Keratinocyte (primary cell): Measurements from ENCODE around the gene SMURF1. TPM values are rescaled to one million over a fixed set of nuclear protein-coding genes. Genes with fewer than 3 reads are reported as not detected.

ENCODE experiments used
- DNase-seq: peaks from one replicate; pipeline ENCODE4 v3.0.0-alpha.2; 2011; ENCODE audit warnings: low read depth, missing footprints, low spot score
- FAIRE-seq: peaks from 2 replicates; lab custom pipeline; 2011; peaks lifted over from hg19 to GRCh38; lab: Jason Lieb, UNC
- H2AFZ ChIP-seq: 2 replicates; pipeline ENCODE4 v1.6.0; 2012; ENCODE audit warnings: low read length, control low read depth, inconsistent platforms; ENCODE audit not compliant: control insufficient read depth
- H3K27ac ChIP-seq: 2 replicates; pipeline ENCODE4 v1.5.1; 2011; ENCODE audit warnings: low read length; ENCODE audit not compliant: control insufficient read depth, insufficient read depth
- H3K27me3 ChIP-seq: 3 replicates; pipeline ENCODE4 v1.6.0; 2011; ENCODE audit warnings: low read length; ENCODE audit not compliant: control insufficient read depth, insufficient read depth; ENCODE audit errors: extremely low read depth
- H3K36me3 ChIP-seq, 2 experiments: 2 replicates in 1 of 2; 3 replicates in 1 of 2; pipeline ENCODE4 v1.5.1; 2011; ENCODE audit warnings: low read length in 2 of 2, mild to moderate bottlenecking in 1 of 2; ENCODE audit not compliant: control insufficient read depth in 2 of 2, insufficient read depth in 2 of 2; ENCODE audit errors: extremely low read depth in 1 of 2
- H3K4me1 ChIP-seq: 3 replicates; pipeline ENCODE4 v1.5.1; 2011; ENCODE audit warnings: low read length; ENCODE audit not compliant: control insufficient read depth, insufficient read depth; ENCODE audit errors: extremely low read depth
- H3K4me2 ChIP-seq: 3 replicates; pipeline ENCODE4 v1.6.0; 2011; ENCODE audit warnings: low read depth, low read length; ENCODE audit not compliant: control insufficient read depth, insufficient read depth; ENCODE audit errors: extremely low read depth
- H3K4me3 ChIP-seq, 3 experiments: fragments of 200-600 bp in 1 of 3; sonication (generic) in 1 of 3; 2 replicates in 2 of 3; 3 replicates in 1 of 3; pipeline ENCODE4 v1.5.1; 2011 to 2016; ENCODE audit warnings: low read length in 3 of 3, mild to moderate bottlenecking in 3 of 3, control low read depth in 2 of 3, inconsistent platforms in 1 of 3, low read depth in 1 of 3, mixed read lengths in 1 of 3, mixed run types in 1 of 3, moderate library complexity in 1 of 3; ENCODE audit not compliant: control insufficient read depth in 2 of 3, insufficient read depth in 2 of 3; ENCODE audit errors: extremely low read depth in 1 of 3
- H3K79me2 ChIP-seq: 2 replicates; pipeline ENCODE4 v1.6.0; 2012; ENCODE audit warnings: low read length; ENCODE audit not compliant: control insufficient read depth, insufficient read depth
- H3K9ac ChIP-seq: 3 replicates; pipeline ENCODE4 v1.6.0; 2011; ENCODE audit warnings: low read length; ENCODE audit not compliant: control insufficient read depth, insufficient read depth; ENCODE audit errors: extremely low read depth
- H3K9me1 ChIP-seq: 3 replicates; pipeline ENCODE4 v1.6.0; 2011; ENCODE audit warnings: low read length; ENCODE audit not compliant: control insufficient read depth, insufficient read depth; ENCODE audit errors: extremely low read depth
- H3K9me3 ChIP-seq: 2 replicates; pipeline ENCODE4 v1.5.1; 2012; ENCODE audit warnings: low read depth, low read length; ENCODE audit not compliant: control insufficient read depth
- H4K20me1 ChIP-seq: 3 replicates; pipeline ENCODE4 v1.6.0; 2011; ENCODE audit warnings: low read length; ENCODE audit not compliant: control insufficient read depth, insufficient read depth; ENCODE audit errors: extremely low read depth
- EZH2 ChIP-seq: IDR thresholded peaks from one replicate; pipeline ENCODE4 v1.6.1; 2012; ENCODE audit warnings: inconsistent platforms, mild to moderate bottlenecking, low read length, moderate library complexity
- dilution Hi-C: fragments of 300-500 bp; cut with MboI; formaldehyde crosslinking; loops from one replicate; pipeline ENCODE4 v1.7.0; 2020; ENCODE audit warnings: low sequenced_read_pairs; ENCODE audit not compliant: extremely low pct_ligation_motif_present
- polyA plus RNA-seq, 5 experiments: library from polyadenylated mRNA; depleted of rRNA in 3 of 5; stranded (reverse) in 3 of 5; stranded (forward) in 1 of 5; unstranded in 1 of 5; fragments of >200 nt; gene quantifications; 1 replicate in 1 of 5; 2 replicates in 3 of 5; 3 replicates in 1 of 5; pipeline versions ENCODE4 v1.2.1 to v1.2.3, GENCODE V29; 2011 to 2012; ENCODE audit warnings: missing spikeins in 2 of 5, low read depth in 1 of 5, low replicate concordance in 1 of 5
- TF ChIP-seq, protein P1 (sequence below), 3 experiments: IDR thresholded peaks in 1 of 3; conservative IDR thresholded peaks in 1 of 3; optimal IDR thresholded peaks in 1 of 3; 2 replicates in 2 of 3; 3 replicates in 1 of 3; pipeline versions ENCODE3 to v1.5.1; 2011; ENCODE audit warnings: low read length in 3 of 3, mild to moderate bottlenecking in 3 of 3, moderate library complexity in 2 of 3, control low read depth in 1 of 3, inconsistent platforms in 1 of 3; ENCODE audit not compliant: insufficient read depth in 2 of 3; ENCODE audit errors: extremely low read depth in 1 of 3

Gene SMURF1
- polyA plus RNA-seq, 1 donor (not counting 4 experiments of a cell fraction or from before 2014, with no cell fraction given), result 22.2 TPM

DNA sequence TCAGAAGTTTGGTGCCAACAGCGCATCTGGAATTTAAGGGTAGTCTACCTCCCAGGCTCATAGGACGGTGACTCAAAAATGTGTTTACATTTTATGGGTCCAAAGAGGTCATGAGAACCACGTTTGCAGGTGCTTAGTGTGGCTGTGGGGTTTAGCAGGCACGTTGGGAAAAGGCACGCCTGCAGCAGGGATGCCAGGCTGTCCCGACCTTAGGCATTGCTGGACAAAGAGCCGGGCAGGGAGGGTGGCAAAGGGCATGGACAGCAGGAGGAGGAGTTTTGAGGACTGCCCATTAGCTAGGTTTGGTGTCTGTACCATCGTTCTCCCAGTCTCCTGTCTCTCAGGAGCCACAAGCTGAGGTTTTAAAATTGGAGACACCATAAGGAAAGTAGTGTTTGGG is 161.2 kb downstream of the SMURF1 start:
- H3K9me1 ChIP-seq, result no peaks in the 10 kb centered on the region
- H3K27me3 ChIP-seq, result no peaks in the 10 kb centered on the region
- TF ChIP-seq, protein P1, sequence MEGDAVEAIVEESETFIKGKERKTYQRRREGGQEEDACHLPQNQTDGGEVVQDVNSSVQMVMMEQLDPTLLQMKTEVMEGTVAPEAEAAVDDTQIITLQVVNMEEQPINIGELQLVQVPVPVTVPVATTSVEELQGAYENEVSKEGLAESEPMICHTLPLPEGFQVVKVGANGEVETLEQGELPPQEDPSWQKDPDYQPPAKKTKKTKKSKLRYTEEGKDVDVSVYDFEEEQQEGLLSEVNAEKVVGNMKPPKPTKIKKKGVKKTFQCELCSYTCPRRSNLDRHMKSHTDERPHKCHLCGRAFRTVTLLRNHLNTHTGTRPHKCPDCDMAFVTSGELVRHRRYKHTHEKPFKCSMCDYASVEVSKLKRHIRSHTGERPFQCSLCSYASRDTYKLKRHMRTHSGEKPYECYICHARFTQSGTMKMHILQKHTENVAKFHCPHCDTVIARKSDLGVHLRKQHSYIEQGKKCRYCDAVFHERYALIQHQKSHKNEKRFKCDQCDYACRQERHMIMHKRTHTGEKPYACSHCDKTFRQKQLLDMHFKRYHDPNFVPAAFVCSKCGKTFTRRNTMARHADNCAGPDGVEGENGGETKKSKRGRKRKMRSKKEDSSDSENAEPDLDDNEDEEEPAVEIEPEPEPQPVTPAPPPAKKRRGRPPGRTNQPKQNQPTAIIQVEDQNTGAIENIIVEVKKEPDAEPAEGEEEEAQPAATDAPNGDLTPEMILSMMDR (optimal IDR thresholded peaks at IDR 0.05 in 1 of 3, IDR thresholded peaks at IDR 0.05 in 1 of 3, conservative IDR thresholded peaks at IDR 0.05 in 1 of 3; ENCODE audit: extremely low read depth in 1 of 3, insufficient read depth in 2 of 3, low read length in 3 of 3), result no peak
- TF ChIP-seq EZH2, result no peak
- no peak overlapping the region for H2AFZ ChIP-seq
- H3K27ac ChIP-seq, result no peak overlapping the region
- H3K9ac ChIP-seq, result no peak overlapping the region
- dilution Hi-C loops, result no loop called here
- no peak overlapping the region for H3K4me3 ChIP-seq
- H4K20me1 ChIP-seq, result no peaks in the 10 kb centered on the region
- H3K9me3 ChIP-seq, result no peaks in the 10 kb centered on the region
- H3K4me2 ChIP-seq, result no peak overlapping the region
- no peaks in the 10 kb centered on the region for H3K4me1 ChIP-seq
- DNase-seq (no peak), FAIRE-seq (no peak)
- no peaks in the 10 kb centered on the region for H3K79me2 ChIP-seq
- H3K36me3 ChIP-seq, result peaks cover 27 to 44% of the 10 kb centered on the region in 2 experiments

DNA sequence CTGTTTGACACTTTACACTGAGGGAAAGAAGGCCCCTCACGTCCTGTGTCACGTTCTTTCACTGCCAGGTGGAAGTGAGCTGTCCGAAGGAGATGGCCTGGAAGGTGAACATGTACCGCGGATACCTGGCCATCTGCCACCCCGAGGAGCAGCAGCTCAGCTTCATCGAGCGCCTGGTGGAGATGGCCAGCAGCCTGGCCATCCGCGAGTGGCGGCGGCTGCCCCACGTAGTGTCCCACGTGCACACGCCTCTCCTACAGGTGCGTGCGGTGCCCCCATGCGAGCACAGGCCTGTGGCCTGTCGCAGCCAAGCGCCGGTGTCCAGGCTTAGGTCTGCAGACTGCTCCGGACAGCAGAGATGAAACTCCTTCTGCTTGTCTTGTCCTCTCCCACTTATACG is 162.2 kb downstream of the SMURF1 start:
- FAIRE-seq (no peak), DNase-seq (no peak)
- H3K79me2 ChIP-seq, result no peaks in the 10 kb centered on the region
- H3K9me1 ChIP-seq, result no peaks in the 10 kb centered on the region
- H3K9ac ChIP-seq, result no peak overlapping the region
- H4K20me1 ChIP-seq, result no peaks in the 10 kb centered on the region
- H2AFZ ChIP-seq, result no peak overlapping the region
- TF ChIP-seq, protein P1 (optimal IDR thresholded peaks at IDR 0.05 in 1 of 3, IDR thresholded peaks at IDR 0.05 in 1 of 3, conservative IDR thresholded peaks at IDR 0.05 in 1 of 3; ENCODE audit: extremely low read depth in 1 of 3, insufficient read depth in 2 of 3, low read length in 3 of 3), result no peak
- TF ChIP-seq EZH2, result no peak
- no peaks in the 10 kb centered on the region for H3K27me3 ChIP-seq
- no peak overlapping the region for H3K27ac ChIP-seq
- dilution Hi-C loops, result no loop called here
- H3K4me3 ChIP-seq, result no peak overlapping the region
- no peaks in the 10 kb centered on the region for H3K4me1 ChIP-seq
- H3K36me3 ChIP-seq, result peaks cover 29 to 46% of the 10 kb centered on the region in 2 experiments
- H3K9me3 ChIP-seq, result no peaks in the 10 kb centered on the region
- H3K4me2 ChIP-seq, result no peak overlapping the region
